ENCODE measurements around the gene IGFL1.

DNA sequence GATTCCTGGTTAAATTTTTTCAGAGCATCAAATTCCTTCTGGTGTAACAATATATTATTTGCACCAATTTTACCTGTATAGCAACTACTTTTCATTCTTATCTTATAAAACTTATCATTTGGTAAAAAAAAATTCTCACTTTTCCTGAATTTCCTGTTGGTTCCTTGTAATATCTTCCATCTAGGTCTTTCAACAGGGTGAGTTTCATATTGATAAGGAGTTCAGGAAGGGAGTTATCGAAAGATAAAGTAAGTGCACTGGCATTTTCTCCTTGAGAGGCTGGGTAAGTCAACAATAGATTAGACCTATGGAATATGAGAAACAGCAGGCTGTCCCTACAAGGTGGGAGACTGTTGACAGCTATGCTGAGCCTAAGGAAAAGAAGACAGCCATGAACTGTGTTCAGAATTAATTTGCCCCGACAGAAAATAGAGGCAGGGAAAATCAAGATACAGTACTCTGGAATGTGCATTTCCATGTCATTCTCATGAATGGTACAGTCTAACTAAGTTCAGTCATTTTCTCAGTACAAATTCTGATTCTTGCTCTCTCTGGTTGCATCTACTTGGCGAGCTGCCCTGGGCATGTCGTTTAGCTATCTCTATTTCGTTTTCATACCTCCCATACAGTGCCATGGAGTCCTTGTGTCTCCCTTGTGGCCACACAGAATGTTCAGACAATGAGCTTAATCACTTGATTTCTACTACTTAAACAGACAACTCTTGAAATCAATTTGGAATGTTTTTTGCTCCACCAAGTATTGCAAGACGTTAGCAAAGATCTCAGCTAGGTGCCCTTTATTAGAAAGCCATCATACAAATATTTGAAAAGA, 9.9 kb downstream of the IGFL1 start:
- no peak for TF ChIP-seq POLR2A (IDR thresholded peaks at IDR 0.05)
- TF ChIP-seq, protein P1, sequence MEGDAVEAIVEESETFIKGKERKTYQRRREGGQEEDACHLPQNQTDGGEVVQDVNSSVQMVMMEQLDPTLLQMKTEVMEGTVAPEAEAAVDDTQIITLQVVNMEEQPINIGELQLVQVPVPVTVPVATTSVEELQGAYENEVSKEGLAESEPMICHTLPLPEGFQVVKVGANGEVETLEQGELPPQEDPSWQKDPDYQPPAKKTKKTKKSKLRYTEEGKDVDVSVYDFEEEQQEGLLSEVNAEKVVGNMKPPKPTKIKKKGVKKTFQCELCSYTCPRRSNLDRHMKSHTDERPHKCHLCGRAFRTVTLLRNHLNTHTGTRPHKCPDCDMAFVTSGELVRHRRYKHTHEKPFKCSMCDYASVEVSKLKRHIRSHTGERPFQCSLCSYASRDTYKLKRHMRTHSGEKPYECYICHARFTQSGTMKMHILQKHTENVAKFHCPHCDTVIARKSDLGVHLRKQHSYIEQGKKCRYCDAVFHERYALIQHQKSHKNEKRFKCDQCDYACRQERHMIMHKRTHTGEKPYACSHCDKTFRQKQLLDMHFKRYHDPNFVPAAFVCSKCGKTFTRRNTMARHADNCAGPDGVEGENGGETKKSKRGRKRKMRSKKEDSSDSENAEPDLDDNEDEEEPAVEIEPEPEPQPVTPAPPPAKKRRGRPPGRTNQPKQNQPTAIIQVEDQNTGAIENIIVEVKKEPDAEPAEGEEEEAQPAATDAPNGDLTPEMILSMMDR (IDR thresholded peaks at IDR 0.05): no peak

Measured in esophagus squamous epithelium (tissue), 4 donors.